ENCODE measurements around the gene ZNF324. TPM values are rescaled to one million over a fixed set of nuclear protein-coding genes. Genes with fewer than 3 reads are reported as not detected.
A peak's percentile ranks its signal among the peaks of the same experiment; 100 is the strongest.

Gene ZNF324
- polyA plus RNA-seq = 5.0 to 10.8 TPM (median 6.6 TPM) in 3 replicates
- 1.2 TPM for polyA plus RNA-seq (2011; ENCODE audit: low read depth)
- 3.1 and 5.8 TPM in 2 replicates for polyA plus RNA-seq (2011; cell fraction: cytosol; rRNA removed)
- 15.1 and 16.2 TPM in 2 replicates for polyA plus RNA-seq (2011; cell fraction: nucleus; rRNA removed)
- polyA plus RNA-seq (2012; ENCODE audit: low replicate concordance) = 6.7 and 7.9 TPM in 2 replicates
- 8.1 to 14.9 TPM (median 9.4 TPM) in 3 replicates for polyA minus RNA-seq
- 17.1 TPM for polyA minus RNA-seq (2011; cell fraction: cytosol; rRNA and poly(A)+ RNA removed)
- 24.0 and 25.9 TPM in 2 replicates for polyA minus RNA-seq (2011; cell fraction: nucleus; rRNA and poly(A)+ RNA removed)

- no peaks in the 10 kb centered on the region for H3K9me3 ChIP-seq (ENCODE audit: control insufficient read depth, low read depth, low read length)
- H3K4me3 ChIP-seq (ENCODE audit: control insufficient read depth in 2 of 3, extremely low read depth in 1 of 3, insufficient read depth in 2 of 3, low read depth in 1 of 3, low read length in 3 of 3) = peak within 1 kb of the TSS; percentile 77 to 99 (median 89)
- H3K9me1 ChIP-seq (ENCODE audit: control insufficient read depth, extremely low read depth, insufficient read depth, low read length) = no peaks in the 10 kb centered on the region
- H3K27ac ChIP-seq (ENCODE audit: control insufficient read depth, insufficient read depth, low read length) = peak within 1 kb of the TSS; percentile 66
- H3K4me1 ChIP-seq (ENCODE audit: control insufficient read depth, extremely low read depth, insufficient read depth, low read length) = peaks cover 14% of the 10 kb centered on the region
- peak within 1 kb of the TSS; percentile 87 for H3K4me2 ChIP-seq (ENCODE audit: control insufficient read depth, extremely low read depth, insufficient read depth, low read depth, low read length)
- H3K36me3 ChIP-seq (ENCODE audit: control insufficient read depth in 2 of 2, extremely low read depth in 1 of 2, insufficient read depth in 2 of 2, low read length in 2 of 2) = peaks cover 0 to 8% of the 10 kb centered on the region in 2 experiments
- peaks cover 4% of the 10 kb centered on the region for H4K20me1 ChIP-seq (ENCODE audit: control insufficient read depth, extremely low read depth, insufficient read depth, low read length)
- peak; percentile 87 for FAIRE-seq
- H2AFZ ChIP-seq (ENCODE audit: control insufficient read depth, low read length) = peak within 1 kb of the TSS; percentile 97
- H3K27me3 ChIP-seq (ENCODE audit: control insufficient read depth, extremely low read depth, insufficient read depth, low read length) = no peaks in the 10 kb centered on the region
- dilution Hi-C loops (cut with MboI; ENCODE audit: extremely low pct_ligation_motif_present, low sequenced_read_pairs) = no loop called here
- no peak for TF ChIP-seq EZH2 (IDR thresholded peaks at IDR 0.05; ENCODE audit: low read length)
- peak in 1 of 3 experiments; percentile 35 for TF ChIP-seq CTCF (optimal IDR thresholded peaks at IDR 0.05 in 1 of 3, IDR thresholded peaks at IDR 0.05 in 1 of 3, conservative IDR thresholded peaks at IDR 0.05 in 1 of 3; ENCODE audit: extremely low read depth in 1 of 3, insufficient read depth in 2 of 3, low read length in 3 of 3)
- H3K79me2 ChIP-seq (ENCODE audit: control insufficient read depth, insufficient read depth, low read length) = peaks cover 23% of the 10 kb centered on the region
- H3K9ac ChIP-seq (ENCODE audit: control insufficient read depth, extremely low read depth, insufficient read depth, low read length) = peak within 1 kb of the TSS; percentile 82
- DNase-seq (ENCODE audit: low read depth, low spot score) = peak; percentile 72
These were observed at the start of gene ZNF324 for GRCh38 chr19:58466760-58467589. Gene ZNF324, plus strand, starts transcription at chr19:58467080. Its CDS starts 2,106 bp downstream, at chr19:58469186.

DNA sequence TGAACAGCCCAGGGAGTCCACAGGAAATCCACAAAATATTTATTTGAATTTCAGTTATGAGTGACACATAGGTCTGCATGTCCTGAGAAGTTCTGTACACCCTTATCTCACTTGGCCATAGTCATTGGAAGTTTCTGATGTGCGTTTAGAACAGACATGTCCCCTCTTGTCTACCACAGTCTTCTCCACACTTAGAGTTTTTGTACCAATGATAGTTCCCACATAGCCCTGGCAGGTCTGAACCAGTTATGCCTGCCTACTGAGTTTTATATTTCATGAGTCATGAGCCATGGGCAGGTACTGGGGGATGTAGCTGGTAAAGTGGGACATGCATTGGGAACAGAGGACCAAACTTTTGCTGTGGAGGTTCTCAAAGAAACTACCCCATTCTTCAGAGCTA, 38.3 kb upstream of the ZNF324 start:
- dilution Hi-C loops (cut with MboI; ENCODE audit: extremely low pct_ligation_motif_present, low sequenced_read_pairs) = no loop called here
- Histone ChIP-seq H3K9ac (ENCODE audit: control insufficient read depth, extremely low read depth, insufficient read depth, low read length) (peak overlapping the region; percentile 18), H3K9me1 (ENCODE audit: control insufficient read depth, extremely low read depth, insufficient read depth, low read length) (no peaks in the 10 kb centered on the region), H3K27ac (ENCODE audit: control insufficient read depth, insufficient read depth, low read length) (peak overlapping the region; percentile 58), H3K4me1 (ENCODE audit: control insufficient read depth, extremely low read depth, insufficient read depth, low read length) (peaks cover 16% of the 10 kb centered on the region), H3K27me3 (ENCODE audit: control insufficient read depth, extremely low read depth, insufficient read depth, low read length) (no peaks in the 10 kb centered on the region), H4K20me1 (ENCODE audit: control insufficient read depth, extremely low read depth, insufficient read depth, low read length) (no peaks in the 10 kb centered on the region), H3K79me2 (ENCODE audit: control insufficient read depth, insufficient read depth, low read length) (no peaks in the 10 kb centered on the region), H3K9me3 (ENCODE audit: control insufficient read depth, low read depth, low read length) (peaks cover 26% of the 10 kb centered on the region), H3K4me3 (ENCODE audit: control insufficient read depth in 2 of 3, extremely low read depth in 1 of 3, insufficient read depth in 2 of 3, low read depth in 1 of 3, low read length in 3 of 3) (peak overlapping the region in 2 of 3 experiments; percentile 6 to 30), H3K4me2 (ENCODE audit: control insufficient read depth, extremely low read depth, insufficient read depth, low read depth, low read length) (peak overlapping the region; percentile 58), H2AFZ (ENCODE audit: control insufficient read depth, low read length) (peak overlapping the region; percentile 17), H3K36me3 (ENCODE audit: control insufficient read depth in 2 of 2, extremely low read depth in 1 of 2, insufficient read depth in 2 of 2, low read length in 2 of 2) (peaks cover 4 to 6% of the 10 kb centered on the region in 2 experiments)
- TF ChIP-seq CTCF (optimal IDR thresholded peaks at IDR 0.05 in 1 of 3, IDR thresholded peaks at IDR 0.05 in 1 of 3, conservative IDR thresholded peaks at IDR 0.05 in 1 of 3; ENCODE audit: extremely low read depth in 1 of 3, insufficient read depth in 2 of 3, low read length in 3 of 3) (no peak), EZH2 (IDR thresholded peaks at IDR 0.05; ENCODE audit: low read length) (no peak)
- FAIRE-seq = peak; percentile 97
- DNase-seq (ENCODE audit: low read depth, low spot score) = peak; percentile 79
